Astrocyte (in vitro differentiated cells and primary cell): ENCODE measurements around the gene COL24A1. TPM values are rescaled to one million over a fixed set of nuclear protein-coding genes. Genes with fewer than 3 reads are reported as not detected.

Experiments used
- DNase-seq: peaks from one replicate; pipeline ENCODE4 v3.0.0-alpha.2; 2010; ENCODE audit warnings: low read depth
- FAIRE-seq: peaks from 2 replicates; lab custom pipeline; 2011; peaks lifted over from hg19 to GRCh38; lab: Jason Lieb, UNC
- H2AFZ ChIP-seq: 2 replicates; pipeline ENCODE4 v1.6.0; 2012; ENCODE audit warnings: low read depth, low read length, inconsistent platforms
- H3K27ac ChIP-seq: 2 replicates; pipeline ENCODE4 v1.5.1; 2011; ENCODE audit warnings: low read depth, low read length, inconsistent platforms
- H3K27me3 ChIP-seq: 2 replicates; pipeline ENCODE4 v1.6.0; 2011; ENCODE audit warnings: low read length, inconsistent platforms; ENCODE audit not compliant: insufficient read depth
- H3K36me3 ChIP-seq: 2 replicates; pipeline ENCODE4 v1.5.1; 2011; ENCODE audit warnings: low read length, inconsistent platforms; ENCODE audit not compliant: insufficient read depth
- H3K4me1 ChIP-seq: 2 replicates; pipeline ENCODE4 v1.5.1; 2011; ENCODE audit warnings: low read length, inconsistent platforms; ENCODE audit not compliant: insufficient read depth
- H3K4me2 ChIP-seq: 2 replicates; pipeline ENCODE4 v1.6.0; 2012; ENCODE audit warnings: low read length, inconsistent platforms
- H3K4me3 ChIP-seq: 2 replicates; pipeline ENCODE4 v1.5.1; 2011; ENCODE audit warnings: low read depth, mild to moderate bottlenecking, low read length, inconsistent platforms; ENCODE audit not compliant: insufficient read depth
- H3K79me2 ChIP-seq: 2 replicates; pipeline ENCODE4 v1.6.0; 2012; ENCODE audit warnings: mild to moderate bottlenecking, low read length, inconsistent platforms; ENCODE audit not compliant: insufficient read depth
- H3K9ac ChIP-seq: 2 replicates; pipeline ENCODE4 v1.6.0; 2012; ENCODE audit warnings: mild to moderate bottlenecking, low read length, inconsistent platforms
- H3K9me3 ChIP-seq: 2 replicates; pipeline ENCODE4 v1.5.1; 2012; ENCODE audit warnings: low read depth, mild to moderate bottlenecking, low read length, inconsistent platforms; ENCODE audit not compliant: insufficient read depth
- H4K20me1 ChIP-seq: 2 replicates; pipeline ENCODE4 v1.6.0; 2012; ENCODE audit warnings: low read length, inconsistent platforms; ENCODE audit not compliant: insufficient read depth
- H3K27ac Mint-ChIP-seq: one replicate; pipeline ENCODE4 v1.8.0; 2021; ENCODE audit warnings: mild to moderate bottlenecking, mixed read lengths; ENCODE audit not compliant: unreplicated experiment
- H3K27me3 Mint-ChIP-seq: one replicate; pipeline ENCODE4 v1.8.0; 2021; ENCODE audit warnings: low read depth, mixed read lengths; ENCODE audit not compliant: unreplicated experiment
- H3K36me3 Mint-ChIP-seq: one replicate; pipeline ENCODE4 v1.8.0; 2021; ENCODE audit warnings: low read depth, mixed read lengths; ENCODE audit not compliant: unreplicated experiment
- H3K4me1 Mint-ChIP-seq: one replicate; pipeline ENCODE4 v1.8.0; 2021; ENCODE audit warnings: low read depth, mixed read lengths; ENCODE audit not compliant: unreplicated experiment
- H3K4me3 Mint-ChIP-seq: one replicate; pipeline ENCODE4 v1.8.0; 2021; ENCODE audit warnings: mild to moderate bottlenecking, moderate library complexity, mixed read lengths; ENCODE audit not compliant: unreplicated experiment
- H3K9me3 Mint-ChIP-seq: one replicate; pipeline ENCODE4 v1.8.0; 2021; ENCODE audit warnings: mild to moderate bottlenecking, mixed read lengths; ENCODE audit not compliant: unreplicated experiment
- EZH2 ChIP-seq: IDR thresholded peaks from 2 replicates; pipeline ENCODE4 v1.6.1; 2012; ENCODE audit warnings: mild to moderate bottlenecking, low read length, inconsistent platforms; ENCODE audit not compliant: insufficient read depth
- total RNA-seq: library from RNA; stranded (reverse); gene quantifications from 2 replicates; pipeline ENCODE4 v1.2.1, GENCODE V29; 2021
- TF ChIP-seq, protein P1 (sequence below): IDR thresholded peaks from 2 replicates; pipeline ENCODE4 v1.5.1; 2011; ENCODE audit warnings: low read depth, mild to moderate bottlenecking, inconsistent platforms, low read length, moderate library complexity; ENCODE audit not compliant: insufficient read depth

COL24A1 gene
- total RNA-seq, 1 donor from 2014 or later = 5.6 TPM

GRCh38 chr1:85818371-85818770, 338.2 kb downstream of the COL24A1 start:
- Histone ChIP-seq H3K4me2 (peak overlapping the region; percentile 6), H3K9ac (no peak overlapping the region), H3K36me3 (no peaks in the 10 kb centered on the region), H3K4me3 (no peak overlapping the region), H2AFZ (no peak overlapping the region), H4K20me1 (no peaks in the 10 kb centered on the region), H3K79me2 (no peaks in the 10 kb centered on the region), H3K27me3 (no peaks in the 10 kb centered on the region), H3K9me3 (no peaks in the 10 kb centered on the region), H3K27ac (no peak overlapping the region), H3K4me1 (no peaks in the 10 kb centered on the region)
- Mint-ChIP-seq H3K9me3 (no peaks in the 10 kb centered on the region), H3K27me3 (no peaks in the 10 kb centered on the region), H3K4me3 (no peak overlapping the region), H3K4me1 (peaks cover 6% of the 10 kb centered on the region), H3K27ac (no peak overlapping the region), H3K36me3 (peaks cover 1% of the 10 kb centered on the region)
- DNase-seq (peak; percentile 66), FAIRE-seq (no peak)
- TF ChIP-seq, protein P1, sequence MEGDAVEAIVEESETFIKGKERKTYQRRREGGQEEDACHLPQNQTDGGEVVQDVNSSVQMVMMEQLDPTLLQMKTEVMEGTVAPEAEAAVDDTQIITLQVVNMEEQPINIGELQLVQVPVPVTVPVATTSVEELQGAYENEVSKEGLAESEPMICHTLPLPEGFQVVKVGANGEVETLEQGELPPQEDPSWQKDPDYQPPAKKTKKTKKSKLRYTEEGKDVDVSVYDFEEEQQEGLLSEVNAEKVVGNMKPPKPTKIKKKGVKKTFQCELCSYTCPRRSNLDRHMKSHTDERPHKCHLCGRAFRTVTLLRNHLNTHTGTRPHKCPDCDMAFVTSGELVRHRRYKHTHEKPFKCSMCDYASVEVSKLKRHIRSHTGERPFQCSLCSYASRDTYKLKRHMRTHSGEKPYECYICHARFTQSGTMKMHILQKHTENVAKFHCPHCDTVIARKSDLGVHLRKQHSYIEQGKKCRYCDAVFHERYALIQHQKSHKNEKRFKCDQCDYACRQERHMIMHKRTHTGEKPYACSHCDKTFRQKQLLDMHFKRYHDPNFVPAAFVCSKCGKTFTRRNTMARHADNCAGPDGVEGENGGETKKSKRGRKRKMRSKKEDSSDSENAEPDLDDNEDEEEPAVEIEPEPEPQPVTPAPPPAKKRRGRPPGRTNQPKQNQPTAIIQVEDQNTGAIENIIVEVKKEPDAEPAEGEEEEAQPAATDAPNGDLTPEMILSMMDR = no peak
- no peak for TF ChIP-seq EZH2

- Histone ChIP-seq H3K27me3 (no peaks in the 10 kb centered on the region), H3K27ac (no peak overlapping the region), H4K20me1 (no peaks in the 10 kb centered on the region), H3K4me2 (no peak overlapping the region), H3K9me3 (no peaks in the 10 kb centered on the region), H3K36me3 (no peaks in the 10 kb centered on the region), H2AFZ (no peak overlapping the region), H3K4me1 (no peaks in the 10 kb centered on the region), H3K79me2 (no peaks in the 10 kb centered on the region), H3K9ac (no peak overlapping the region), H3K4me3 (no peak overlapping the region)
- Mint-ChIP-seq H3K27me3 (no peaks in the 10 kb centered on the region), H3K4me1 (peaks cover 6% of the 10 kb centered on the region), H3K4me3 (no peak overlapping the region), H3K36me3 (peaks cover 1% of the 10 kb centered on the region), H3K27ac (no peak overlapping the region), H3K9me3 (no peaks in the 10 kb centered on the region)
- TF ChIP-seq, protein P1 = no peak
- TF ChIP-seq EZH2 = no peak
- no peak for DNase-seq
- no peak for FAIRE-seq
These were observed 340.0 kb downstream of the COL24A1 start for GRCh38 chr1:85816606-85817005.

DNA sequence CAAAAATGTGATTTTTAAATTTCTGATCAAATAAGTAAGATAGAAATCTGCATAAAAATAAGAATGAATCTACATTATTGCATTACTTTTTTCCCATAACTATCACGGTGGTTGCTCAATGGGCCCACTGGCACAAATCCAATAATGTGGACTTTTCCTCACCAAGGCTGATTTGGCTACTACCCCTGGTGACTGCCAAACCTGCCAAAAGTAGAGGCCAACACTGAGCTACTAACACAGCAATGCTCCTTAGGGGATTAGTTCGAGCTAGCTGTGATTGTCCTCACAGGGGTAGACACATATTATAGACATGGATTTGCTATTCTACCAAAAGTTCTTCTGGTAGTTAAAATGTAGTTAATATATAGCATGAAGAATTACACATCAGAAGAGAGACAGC, 340.7 kb downstream of the COL24A1 start:
- no peaks in the 10 kb centered on the region for H3K27me3 Mint-ChIP-seq
- FAIRE-seq = no peak
- H3K9me3 Mint-ChIP-seq = no peaks in the 10 kb centered on the region
- Histone ChIP-seq H3K79me2 (no peaks in the 10 kb centered on the region), H3K36me3 (no peaks in the 10 kb centered on the region), H3K4me3 (no peak overlapping the region), H4K20me1 (no peaks in the 10 kb centered on the region), H3K4me1 (no peaks in the 10 kb centered on the region), H3K9ac (no peak overlapping the region), H3K4me2 (no peak overlapping the region), H2AFZ (no peak overlapping the region), H3K27ac (no peak overlapping the region), H3K27me3 (no peaks in the 10 kb centered on the region), H3K9me3 (no peaks in the 10 kb centered on the region)
- H3K27ac Mint-ChIP-seq = no peak overlapping the region
- no peak overlapping the region for H3K4me3 Mint-ChIP-seq
- TF ChIP-seq, protein P1 = no peak
- no peak for TF ChIP-seq EZH2
- peaks cover 6% of the 10 kb centered on the region for H3K4me1 Mint-ChIP-seq
- no peak for DNase-seq
- H3K36me3 Mint-ChIP-seq = peaks cover 1% of the 10 kb centered on the region
